ENCODE results near the gene DSE. TPM values are rescaled to one million over a fixed set of nuclear protein-coding genes. Genes with fewer than 3 reads are reported as not detected.
A peak's percentile ranks its signal among the peaks of the same experiment; 100 is the strongest.

The DSE gene
- polyA plus RNA-seq, 1 donor from 2014 or later, result 15.0 TPM

DNA sequence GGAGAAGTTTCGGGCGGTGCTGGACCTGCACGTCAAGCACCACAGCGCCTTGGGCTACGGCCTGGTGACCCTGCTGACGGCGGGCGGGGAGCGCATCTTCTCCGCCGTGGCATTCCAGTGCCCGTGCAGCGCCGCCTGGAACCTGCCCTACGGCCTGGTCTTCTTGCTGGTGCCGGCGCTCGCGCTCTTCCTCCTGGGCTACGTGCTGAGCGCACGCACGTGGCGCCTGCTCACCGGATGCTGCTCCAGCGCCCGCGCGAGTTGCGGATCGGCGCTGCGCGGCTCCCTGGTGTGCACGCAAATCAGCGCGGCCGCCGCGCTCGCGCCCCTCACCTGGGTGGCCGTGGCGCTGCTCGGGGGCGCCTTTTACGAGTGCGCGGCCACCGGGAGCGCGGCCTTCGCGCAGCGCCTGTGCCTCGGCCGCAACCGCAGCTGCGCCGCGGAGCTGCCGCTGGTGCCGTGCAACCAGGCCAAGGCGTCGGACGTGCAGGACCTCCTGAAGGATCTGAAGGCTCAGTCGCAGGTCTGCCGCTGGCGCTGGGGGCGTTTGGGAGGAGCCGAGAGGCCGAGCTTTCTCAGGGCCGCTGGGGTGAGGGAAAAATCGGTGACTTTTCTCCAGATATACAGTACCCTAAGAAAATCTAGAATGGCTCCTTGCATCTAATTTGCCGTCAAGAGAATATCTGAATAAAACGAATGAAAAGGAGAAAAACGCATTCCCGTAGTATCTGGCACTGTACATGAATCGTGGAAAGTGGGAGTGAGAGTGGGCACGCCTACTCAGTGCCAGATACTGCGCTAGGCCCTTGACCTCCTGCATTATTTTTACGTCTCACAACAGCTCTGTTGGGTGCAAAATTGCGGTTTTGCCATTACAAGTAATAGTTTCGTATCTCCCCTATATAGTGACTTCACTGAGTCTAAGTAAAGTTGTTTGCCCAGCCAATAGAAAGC is 91.5 kb downstream of the DSE start:
- Histone ChIP-seq H3K9me3 (ENCODE audit: low read length) (no peaks in the 10 kb centered on the region), H3K4me3 (ENCODE audit: low read length) (peak overlapping the region; percentile 70), H3K36me3 (ENCODE audit: insufficient read depth, low read length) (no peaks in the 10 kb centered on the region), H2AFZ (ENCODE audit: low read depth, low read length) (peak overlapping the region; percentile 40), H4K20me1 (ENCODE audit: insufficient read depth) (no peaks in the 10 kb centered on the region), H3K27ac (ENCODE audit: low read length) (no peak overlapping the region), H3K27me3 (ENCODE audit: insufficient read depth, low read depth, low read length) (peaks cover 15% of the 10 kb centered on the region), H3K79me2 (replicated peaks; ENCODE audit: insufficient read depth, low read length) (no peaks in the 10 kb centered on the region), H3K9ac (ENCODE audit: low read length) (peak overlapping the region; percentile 61), H3K4me2 (ENCODE audit: low read length) (peak overlapping the region; percentile 1), H3K9me2 (ENCODE audit: insufficient read depth, low read length) (no peaks in the 10 kb centered on the region), H3F3A (ENCODE audit: insufficient read depth, low read length, poor library complexity, severe bottlenecking) (no peaks in the 10 kb centered on the region)
- TF ChIP-seq REST (IDR thresholded peaks at IDR 0.05; ENCODE audit: borderline replicate concordance) (no peak), POLR2AphosphoS5 (IDR thresholded peaks at IDR 0.05) (peak; percentile 7), EP300 (conservative IDR thresholded peaks at IDR 0.05; ENCODE audit: poor library complexity, severe bottlenecking) (peak; percentile 27), MXI1 (conservative IDR thresholded peaks at IDR 0.05; ENCODE audit: poor library complexity, severe bottlenecking) (peak; percentile 85), RAD21 (conservative IDR thresholded peaks at IDR 0.05) (no peak)
- TF ChIP-seq, protein P1, sequence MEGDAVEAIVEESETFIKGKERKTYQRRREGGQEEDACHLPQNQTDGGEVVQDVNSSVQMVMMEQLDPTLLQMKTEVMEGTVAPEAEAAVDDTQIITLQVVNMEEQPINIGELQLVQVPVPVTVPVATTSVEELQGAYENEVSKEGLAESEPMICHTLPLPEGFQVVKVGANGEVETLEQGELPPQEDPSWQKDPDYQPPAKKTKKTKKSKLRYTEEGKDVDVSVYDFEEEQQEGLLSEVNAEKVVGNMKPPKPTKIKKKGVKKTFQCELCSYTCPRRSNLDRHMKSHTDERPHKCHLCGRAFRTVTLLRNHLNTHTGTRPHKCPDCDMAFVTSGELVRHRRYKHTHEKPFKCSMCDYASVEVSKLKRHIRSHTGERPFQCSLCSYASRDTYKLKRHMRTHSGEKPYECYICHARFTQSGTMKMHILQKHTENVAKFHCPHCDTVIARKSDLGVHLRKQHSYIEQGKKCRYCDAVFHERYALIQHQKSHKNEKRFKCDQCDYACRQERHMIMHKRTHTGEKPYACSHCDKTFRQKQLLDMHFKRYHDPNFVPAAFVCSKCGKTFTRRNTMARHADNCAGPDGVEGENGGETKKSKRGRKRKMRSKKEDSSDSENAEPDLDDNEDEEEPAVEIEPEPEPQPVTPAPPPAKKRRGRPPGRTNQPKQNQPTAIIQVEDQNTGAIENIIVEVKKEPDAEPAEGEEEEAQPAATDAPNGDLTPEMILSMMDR (IDR thresholded peaks at IDR 0.05; ENCODE audit: poor library complexity, severe bottlenecking), result peak; percentile 57

- Histone ChIP-seq H3K27ac (ENCODE audit: low read length) (no peak overlapping the region), H3K4me3 (ENCODE audit: low read length) (no peak overlapping the region), H3K4me2 (ENCODE audit: low read length) (no peak overlapping the region), H4K20me1 (ENCODE audit: insufficient read depth) (no peaks in the 10 kb centered on the region), H3K79me2 (replicated peaks; ENCODE audit: insufficient read depth, low read length) (no peaks in the 10 kb centered on the region), H3K27me3 (ENCODE audit: insufficient read depth, low read depth, low read length) (peaks cover 15% of the 10 kb centered on the region), H3F3A (ENCODE audit: insufficient read depth, low read length, poor library complexity, severe bottlenecking) (no peaks in the 10 kb centered on the region), H3K9me3 (ENCODE audit: low read length) (no peaks in the 10 kb centered on the region), H2AFZ (ENCODE audit: low read depth, low read length) (no peak overlapping the region), H3K9me2 (ENCODE audit: insufficient read depth, low read length) (no peaks in the 10 kb centered on the region), H3K9ac (ENCODE audit: low read length) (no peak overlapping the region), H3K36me3 (ENCODE audit: insufficient read depth, low read length) (no peaks in the 10 kb centered on the region)
- no peak for TF ChIP-seq POLR2AphosphoS5 (IDR thresholded peaks at IDR 0.05)
- no peak for TF ChIP-seq REST (IDR thresholded peaks at IDR 0.05; ENCODE audit: borderline replicate concordance)
- no peak for TF ChIP-seq SMC3 (conservative IDR thresholded peaks at IDR 0.05; ENCODE audit: poor library complexity)
- no peak for TF ChIP-seq EZH2 (IDR thresholded peaks at IDR 0.05; ENCODE audit: borderline replicate concordance, insufficient read depth, low read length, poor library complexity, severe bottlenecking)
- no peak for TF ChIP-seq RAD21 (conservative IDR thresholded peaks at IDR 0.05)
Measured at GRCh38 chr6:116463301-116463700, 92.6 kb downstream of the DSE start.

Measured in neural cell (in vitro differentiated cells).